NCI-H446 treated with DMSO at 0.1 percent for 48 hours (cell line): ENCODE data around the gene ZFP36.

ENCODE experiments used
- DNase-seq: peaks from one replicate; lab custom pipeline; 2025; lab: John Stamatoyannopoulos, UW

ZFP36 gene

DNA sequence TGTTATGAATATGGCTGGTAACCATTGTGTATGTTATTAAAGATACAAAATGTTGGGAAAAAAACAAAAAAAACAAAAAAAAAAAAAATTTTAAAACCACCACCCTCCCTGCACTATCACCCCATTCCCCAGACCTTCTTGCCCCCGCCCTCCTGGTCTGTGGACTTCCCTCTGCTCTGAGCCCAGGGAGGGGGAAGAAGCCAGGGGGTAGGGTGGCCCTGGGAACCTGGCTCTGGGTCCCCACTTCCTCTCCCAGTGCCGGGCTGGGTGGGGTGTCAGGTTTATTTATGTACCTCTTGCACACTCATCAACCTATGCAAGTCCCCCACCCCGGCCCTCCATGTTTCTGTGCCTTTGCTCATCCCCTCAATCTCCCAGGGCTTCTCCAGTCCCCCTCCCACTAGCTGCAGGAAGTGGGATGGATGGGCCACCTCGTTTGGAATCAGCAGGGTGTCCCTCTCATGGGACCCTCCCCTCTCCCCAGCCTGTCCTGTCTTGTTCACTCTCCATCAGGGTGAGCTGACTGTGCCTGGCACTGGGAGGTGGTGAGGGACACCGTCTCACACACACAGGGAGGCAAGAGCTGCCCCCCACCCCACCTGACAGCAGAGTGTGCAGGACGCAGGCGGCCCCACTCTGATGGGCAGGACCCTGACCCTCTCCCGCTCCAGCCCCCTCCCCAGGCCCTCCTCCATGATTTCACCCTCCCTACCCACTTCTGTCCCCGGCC lies 21.6 kb upstream of the ZFP36 start:
- no peak for DNase-seq

DNA sequence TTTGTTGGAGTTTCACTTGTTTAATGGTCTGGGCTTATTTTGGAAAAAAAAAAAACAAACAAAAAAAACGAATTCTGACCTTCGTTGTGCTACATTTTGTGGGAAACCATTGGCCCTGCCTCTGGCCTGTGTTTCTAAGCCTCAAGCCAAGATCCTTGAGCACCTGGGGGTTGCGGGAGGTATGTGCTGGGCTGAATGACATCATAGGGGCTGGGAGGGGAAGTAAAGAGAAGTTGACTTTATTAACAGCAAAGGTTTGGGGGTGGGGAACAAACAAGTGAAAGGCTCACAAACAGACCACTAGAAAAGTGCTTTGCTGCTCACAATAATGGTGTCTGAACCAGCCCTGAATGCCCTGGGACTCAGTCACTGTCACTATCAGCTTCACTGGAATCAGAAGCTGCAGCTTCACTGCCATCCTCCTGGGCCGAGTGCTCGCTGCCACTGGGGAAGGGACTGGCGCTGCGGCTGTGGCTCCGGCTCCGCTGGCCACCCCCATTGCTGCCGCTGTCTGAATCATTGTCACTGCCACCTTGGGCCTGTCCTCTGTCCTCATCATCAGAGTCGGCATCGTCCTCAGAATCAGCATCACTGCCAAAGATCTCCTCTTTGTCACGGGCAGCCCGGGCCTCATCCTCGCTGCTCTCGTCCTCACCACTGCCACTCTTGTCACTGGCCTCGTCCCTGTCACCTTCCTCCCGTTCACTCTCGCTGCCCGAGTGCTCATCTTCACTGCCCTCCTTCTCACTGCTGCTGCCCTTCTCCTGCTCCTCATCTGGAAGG lies 20.8 kb upstream of the ZFP36 start:
- DNase-seq, result no peak

- no peak for DNase-seq
Measured at GRCh38 chr19:39386557-39386956, 20.1 kb upstream of the ZFP36 start.

DNA sequence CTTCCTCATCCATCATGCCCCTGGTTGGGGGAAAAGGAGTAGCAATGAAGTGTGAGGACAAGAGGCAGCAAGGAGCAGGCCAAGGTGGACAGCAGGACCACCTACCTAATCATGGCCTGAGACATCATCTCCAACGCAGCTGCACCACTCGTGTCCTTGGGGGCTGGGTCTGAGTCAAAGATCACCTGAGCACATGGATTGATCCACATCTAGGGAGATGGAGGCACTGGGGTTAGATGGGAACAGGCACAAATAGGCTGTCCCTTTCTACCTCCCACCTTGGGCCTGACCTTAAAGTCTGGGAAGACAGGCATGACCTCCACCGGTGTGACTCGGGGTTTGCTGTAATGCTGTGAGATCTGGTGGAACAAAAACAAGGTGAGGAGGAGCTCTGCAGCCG lies 18.0 kb upstream of the ZFP36 start:
- DNase-seq, result no peak

GRCh38 chr19:39389631-39390414 lies 16.8 kb upstream of the ZFP36 start:
- DNase-seq, result no peak

DNA sequence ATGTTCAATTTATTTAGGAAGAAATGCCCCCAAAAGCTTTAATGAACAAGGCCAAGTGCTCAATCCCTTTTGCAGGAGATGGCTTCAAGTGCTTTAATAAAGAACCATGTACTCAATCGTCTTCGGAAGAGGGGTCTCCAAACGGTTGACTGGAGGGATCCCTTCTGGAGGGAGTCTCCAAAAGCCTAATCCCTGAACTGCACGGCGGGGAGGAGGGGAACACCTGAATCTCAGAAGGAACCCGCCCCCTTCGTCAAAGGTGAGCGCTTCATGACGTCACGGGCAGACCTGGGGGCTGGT lies 16.2 kb upstream of the ZFP36 start:
- DNase-seq, result no peak

GRCh38 chr19:39390751-39391437 lies 15.8 kb upstream of the ZFP36 start, which contains the start of the genes MED29 and PAF1:
MED29 (plus strand) TSS chr19:39391378; CDS start chr19:39391423, 45 bp downstream.
PAF1 (minus strand) TSS chr19:39391106; CDS start chr19:39390864, 242 bp downstream.
- peak; percentile 99 for DNase-seq

DNA sequence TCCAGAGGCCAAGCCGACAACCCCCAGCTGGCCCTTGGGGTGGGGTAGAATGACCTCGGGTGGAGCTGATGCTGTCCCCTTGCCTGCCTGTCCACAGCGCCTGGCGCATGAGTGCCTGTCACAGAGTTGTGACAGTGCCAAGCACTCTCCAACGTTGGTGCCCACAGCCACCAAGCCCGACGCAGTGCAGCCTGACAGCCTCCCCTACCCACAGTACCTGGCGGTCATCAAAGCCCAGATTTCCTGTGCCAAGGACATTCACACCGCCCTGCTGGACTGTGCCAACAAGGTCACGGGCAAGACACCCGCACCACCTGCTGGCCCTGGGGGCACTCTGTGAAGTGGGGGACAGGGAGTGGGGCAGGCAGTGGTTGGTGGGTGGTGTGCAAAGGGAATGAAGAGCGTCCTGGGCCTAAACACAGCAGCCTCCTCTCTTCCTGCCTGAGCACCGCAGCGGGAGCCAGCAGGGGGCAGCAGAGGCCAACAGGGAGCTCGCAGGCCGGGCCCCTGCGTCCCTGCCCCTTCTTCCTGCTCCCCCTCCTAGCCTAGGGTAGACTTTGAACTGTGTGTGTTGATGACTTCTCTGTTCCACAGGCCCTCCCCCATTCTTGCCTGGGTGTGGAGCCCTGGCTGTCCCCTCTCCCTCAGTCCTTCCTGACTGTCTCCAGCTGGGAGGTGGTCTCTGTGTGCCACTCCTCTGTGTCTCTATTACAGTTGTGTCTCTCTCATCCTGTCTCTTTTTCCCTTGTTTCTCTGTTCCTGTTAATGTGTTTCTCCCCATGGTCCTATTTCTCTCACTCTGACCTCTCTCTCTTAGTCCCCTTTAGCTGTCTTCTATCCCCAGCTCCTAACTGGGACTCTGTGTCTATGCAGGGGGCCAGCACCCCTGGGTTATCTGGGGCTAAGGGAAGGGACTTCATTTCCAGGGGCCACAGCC lies 9.0 kb upstream of the ZFP36 start:
- peak; percentile 43 for DNase-seq

- no peak for DNase-seq
Measured at GRCh38 chr19:39398297-39398864, 8.3 kb upstream of the ZFP36 start.

GRCh38 chr19:39399668-39400050 lies 7.0 kb upstream of the ZFP36 start:
- DNase-seq, result no peak

DNA sequence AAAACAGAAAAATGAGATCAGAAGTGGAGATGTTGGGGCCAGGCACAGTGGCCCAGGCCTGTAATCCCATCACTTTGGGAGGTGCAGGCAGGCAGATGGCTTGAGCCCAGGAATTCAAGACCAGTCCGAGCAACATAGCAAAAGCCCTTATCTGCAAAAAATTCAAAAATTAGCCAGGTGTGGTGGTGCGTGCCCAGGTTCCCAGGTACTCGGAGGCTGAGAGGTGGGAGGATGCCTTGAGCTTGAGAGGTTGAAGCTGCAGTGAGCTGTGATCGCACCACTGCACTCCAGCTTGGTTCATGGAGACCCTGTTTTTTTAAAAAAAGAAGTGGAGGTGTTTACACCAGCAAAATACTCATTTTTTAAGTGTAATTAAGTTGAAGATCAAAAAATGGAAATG lies 6.6 kb upstream of the ZFP36 start:
- no peak for DNase-seq

DNA sequence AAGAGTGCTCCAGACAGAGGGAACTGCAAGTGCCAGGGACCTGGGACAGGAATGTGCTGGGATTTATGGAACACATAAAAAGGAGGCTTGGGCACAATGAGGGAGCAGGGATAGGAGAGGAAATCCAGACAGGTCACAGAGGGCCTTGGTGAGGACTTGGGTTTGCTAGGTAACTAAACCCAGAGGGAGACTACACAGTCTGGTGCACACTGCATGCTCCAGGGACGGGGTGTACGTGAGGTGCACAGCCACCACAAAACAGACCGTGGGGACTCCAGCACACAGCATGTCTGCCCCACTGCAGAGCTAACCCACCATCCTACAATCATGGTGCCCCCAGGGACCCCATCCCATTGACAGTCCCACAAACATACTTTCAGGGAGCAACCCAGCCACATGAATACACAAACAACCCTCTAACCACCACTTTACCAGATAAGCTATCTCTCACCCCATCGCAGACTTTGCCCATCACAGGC lies 5.5 kb upstream of the ZFP36 start:
- DNase-seq, result no peak

DNA sequence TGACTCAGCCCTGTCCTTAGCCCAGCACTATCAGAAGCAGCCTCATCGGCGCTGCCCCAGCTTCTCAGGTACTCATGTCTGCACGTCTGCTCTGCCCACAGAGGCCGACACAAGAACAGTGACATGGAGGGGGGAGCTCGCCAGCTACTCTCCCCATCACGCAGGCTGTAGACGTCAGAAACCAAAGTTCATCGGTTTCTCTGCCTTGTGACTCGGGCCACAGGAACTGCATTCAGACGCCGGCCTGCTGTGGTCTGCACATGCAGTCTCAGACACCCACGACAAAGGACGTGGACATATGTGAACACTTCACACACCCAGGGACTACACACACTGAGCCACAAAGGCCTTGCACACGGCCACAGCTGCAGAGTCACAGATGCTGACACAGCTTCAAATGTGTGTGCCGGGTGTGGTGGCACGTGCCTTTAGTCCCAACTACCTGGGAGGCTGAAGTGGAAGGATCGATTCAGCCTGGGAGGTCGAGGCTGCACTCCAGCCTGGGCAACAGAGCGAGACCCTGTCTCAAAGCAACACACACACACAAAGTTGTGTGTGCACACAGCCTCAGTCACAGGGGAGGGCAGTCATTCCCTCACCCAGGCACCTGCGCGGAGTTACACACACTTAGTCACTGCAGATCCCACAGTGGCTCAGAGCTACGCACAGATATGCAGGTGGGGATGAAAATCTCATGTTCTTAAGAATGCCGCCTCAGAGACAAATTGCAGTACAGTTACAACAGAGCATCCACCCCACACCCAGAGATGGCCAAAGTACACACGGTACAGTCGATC lies 4.9 kb upstream of the ZFP36 start:
- DNase-seq, result no peak

DNA sequence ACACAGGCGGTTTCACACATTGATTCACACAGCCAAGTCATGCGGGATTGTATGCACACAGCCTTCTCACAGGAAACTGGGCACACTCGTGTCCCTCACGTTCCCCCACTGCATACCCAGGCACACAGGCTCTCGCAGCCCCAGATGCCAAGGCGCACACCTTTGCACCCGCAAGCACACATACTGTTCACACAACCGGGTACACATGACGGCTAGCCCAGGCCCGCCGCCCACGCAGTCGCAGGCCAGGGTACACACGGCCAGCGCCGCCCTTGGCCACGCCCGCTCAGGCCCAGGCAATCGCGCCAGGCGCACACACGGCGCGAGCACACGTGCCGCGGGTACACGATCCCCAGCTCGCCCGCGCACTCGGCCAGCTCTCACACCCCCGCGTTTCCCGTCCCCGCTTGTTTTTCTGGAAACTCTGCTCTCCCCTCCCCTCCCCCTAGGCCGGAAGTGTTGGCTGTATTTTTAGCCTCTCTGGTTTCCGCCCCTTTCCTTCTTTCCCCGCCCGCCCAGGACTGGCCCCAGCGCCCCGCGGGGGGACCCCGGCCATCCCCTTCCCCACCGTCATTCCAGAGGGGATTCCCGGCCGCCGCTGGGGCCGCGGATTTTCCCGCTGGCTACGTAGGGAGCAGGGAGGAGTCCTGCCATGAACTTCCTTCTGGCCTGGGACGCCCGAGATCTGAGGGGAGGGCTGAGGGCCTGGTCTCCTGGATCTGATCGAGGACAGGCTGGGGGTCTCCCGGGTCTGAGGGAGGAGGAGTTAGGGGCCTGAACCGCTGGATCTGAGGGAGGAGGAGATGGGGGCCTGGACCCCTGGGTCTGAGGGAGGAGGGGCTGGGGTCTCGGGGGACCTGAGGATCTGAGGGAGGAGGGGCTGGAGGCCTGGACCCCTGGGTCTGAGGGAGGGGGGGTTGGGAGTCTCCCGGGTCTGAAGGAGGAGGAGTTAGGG lies 4.0 kb upstream of the ZFP36 start:
- DNase-seq, result no peak

DNA sequence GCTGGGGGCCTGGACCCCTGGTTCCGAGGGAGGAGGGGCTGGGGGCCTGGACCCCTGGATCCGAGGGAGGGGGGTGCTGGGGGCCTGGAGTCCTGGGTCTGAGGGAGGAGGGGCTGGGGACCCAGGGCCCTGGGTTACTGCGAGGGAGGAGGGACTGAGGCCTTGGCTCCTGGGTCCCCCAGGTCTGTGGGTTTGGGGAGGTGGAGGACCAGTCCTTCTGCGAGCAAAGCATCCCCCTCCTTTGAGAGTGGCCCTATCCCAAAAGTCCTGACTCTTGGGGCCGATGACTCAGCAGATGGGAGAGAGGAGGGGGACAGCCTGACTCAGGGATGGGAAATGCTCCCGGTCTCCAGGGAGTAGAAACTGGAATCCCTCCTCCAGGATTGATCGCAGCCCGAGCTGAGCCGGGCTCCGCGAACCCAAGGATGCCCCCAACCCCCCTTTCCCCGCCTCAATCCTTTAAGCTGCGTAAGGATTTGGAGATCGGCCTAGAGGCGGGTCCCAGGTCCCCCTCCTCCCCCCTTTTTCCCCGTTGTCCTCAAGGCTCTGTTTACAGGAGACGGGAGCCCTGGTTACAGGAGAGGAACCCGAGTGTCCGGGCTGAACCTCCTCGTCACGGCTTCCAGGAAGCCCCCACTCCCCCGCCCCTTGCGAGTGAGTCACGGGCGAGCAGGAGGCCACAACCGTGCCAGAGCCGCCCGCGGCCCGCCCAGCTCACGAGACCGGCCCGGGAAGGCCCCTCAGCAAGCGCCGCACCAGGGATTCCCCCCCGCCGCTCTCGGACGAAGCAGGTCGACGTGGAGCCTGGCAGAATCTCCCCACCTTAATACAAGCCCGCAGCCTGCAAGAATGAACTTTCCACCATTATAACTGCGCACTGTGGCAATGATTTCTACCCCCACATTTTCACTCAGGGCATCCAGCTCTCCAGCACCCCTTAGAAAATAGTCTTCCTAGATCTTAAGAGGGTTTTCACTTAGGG lies 3.0 kb upstream of the ZFP36 start:
- DNase-seq, result no peak

DNA sequence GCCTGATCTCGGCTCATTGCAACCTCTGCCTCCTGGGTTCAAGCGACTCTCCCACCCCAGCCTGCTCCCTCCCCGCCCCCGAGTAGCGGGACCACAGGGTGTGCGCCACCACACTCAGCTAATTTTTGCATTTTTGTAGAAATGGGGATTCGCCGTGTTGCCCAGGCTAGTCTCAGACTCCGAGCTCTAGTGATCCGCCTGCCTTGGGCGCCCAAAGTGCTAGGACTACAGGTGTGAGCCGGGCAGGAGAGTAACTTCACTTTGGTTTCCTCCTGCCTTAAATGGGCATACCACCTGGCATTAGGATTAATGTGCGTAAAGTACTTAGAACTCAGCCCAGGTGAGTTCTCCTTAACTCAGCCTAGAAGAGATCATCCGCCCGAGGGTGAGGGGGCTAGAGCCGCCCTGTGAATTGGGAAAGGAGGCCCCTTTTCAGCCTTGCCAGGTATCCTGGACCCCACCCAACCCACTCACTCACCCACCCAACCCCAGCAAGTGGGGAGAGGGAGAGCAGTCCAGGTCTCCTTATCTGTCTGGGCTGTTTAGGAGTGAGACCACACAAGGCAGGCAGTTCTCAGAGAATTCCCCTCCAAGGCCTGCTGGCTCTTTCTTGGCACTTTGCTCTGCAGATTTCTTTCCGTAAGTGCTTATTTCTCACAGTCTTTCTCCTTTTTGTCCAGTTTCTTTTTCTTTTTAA lies 1.2 kb upstream of the ZFP36 start:
- DNase-seq, result no peak
